BLaER1 treated with 17β-estradiol and CSF1 and Interleukin-3, amounts not matched to agents 10 nM and 100 nM (cell line): ENCODE results near the gene SMR3B.

Experiments
- H3K27ac ChIP-seq, 11 experiments: shearing (Covaris generic); formaldehyde crosslinking; 2 replicates each; pipeline ENCODE4 v1.8.1; 2022
- H3K27me3 ChIP-seq, 11 experiments: shearing (Covaris generic); formaldehyde crosslinking; 2 replicates each; pipeline ENCODE4 v1.8.1; 2022
- H3K36me3 ChIP-seq, 11 experiments: shearing (Covaris generic); formaldehyde crosslinking; 2 replicates each; pipeline ENCODE4 v1.8.1; 2022
- H3K4me1 ChIP-seq, 10 experiments: shearing (Covaris generic); formaldehyde crosslinking; 2 replicates each; pipeline ENCODE4 v1.8.1; 2022
- H3K4me2 ChIP-seq, 11 experiments: shearing (Covaris generic); formaldehyde crosslinking; 2 replicates each; pipeline ENCODE4 v1.8.1; 2022
- H3K4me3 ChIP-seq, 10 experiments: shearing (Covaris generic); formaldehyde crosslinking; 2 replicates each; pipeline ENCODE4 v1.8.1; 2022
- H3K9ac ChIP-seq, 11 experiments: shearing (Covaris generic); formaldehyde crosslinking; 2 replicates each; pipeline ENCODE4 v1.8.1; 2022
- H3K9me3 ChIP-seq, 11 experiments: shearing (Covaris generic); formaldehyde crosslinking; replicated peaks in 1 of 11; 2 replicates each; pipeline ENCODE4 v1.8.1; 2022
- H4K20me1 ChIP-seq, 11 experiments: shearing (Covaris generic); formaldehyde crosslinking; 2 replicates each; pipeline ENCODE4 v1.8.1; 2022
- Cebpa-rat ChIP-seq, 11 experiments: shearing (Covaris generic); IDR thresholded peaks; 2 replicates each; pipeline ENCODE4 v1.8.1; 2022

Gene SMR3B

GRCh38 chr4:70371987-70372386, 10.9 kb upstream of the SMR3B start:
- H3K9me3 ChIP-seq: no peaks in the 10 kb centered on the region
- TF ChIP-seq Cebpa-rat (IDR thresholded peaks at IDR 0.05): no peak
- no peaks in the 10 kb centered on the region for H3K36me3 ChIP-seq
- no peaks in the 10 kb centered on the region for H3K27me3 ChIP-seq
- H4K20me1 ChIP-seq: no peaks in the 10 kb centered on the region
- no peak overlapping the region for H3K4me2 ChIP-seq
- H3K4me1 ChIP-seq: no peaks in the 10 kb centered on the region
- H3K4me3 ChIP-seq: no peak overlapping the region
- H3K9ac ChIP-seq: no peak overlapping the region
- H3K27ac ChIP-seq: no peak overlapping the region

DNA sequence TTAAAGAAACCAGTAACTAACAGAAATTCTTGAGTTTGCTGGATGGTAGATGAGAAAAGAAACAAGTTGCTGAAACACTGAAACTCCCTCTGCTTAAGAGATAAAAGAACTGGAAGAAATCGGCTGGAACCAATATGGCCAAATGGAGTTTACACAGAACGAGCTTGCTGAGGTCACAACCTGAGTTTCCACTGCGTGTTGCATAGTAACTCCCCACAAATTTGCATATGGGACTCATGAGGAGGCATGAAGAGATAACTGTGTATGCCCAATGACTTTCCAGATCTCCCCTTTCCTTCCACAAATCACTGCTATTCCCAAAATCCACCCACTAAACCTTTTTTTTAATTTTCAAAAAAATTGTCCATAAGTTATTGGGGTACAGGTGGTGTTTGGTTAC, 10.2 kb upstream of the SMR3B start:
- H3K4me1 ChIP-seq: no peaks in the 10 kb centered on the region
- H4K20me1 ChIP-seq: no peaks in the 10 kb centered on the region
- no peaks in the 10 kb centered on the region for H3K27me3 ChIP-seq
- no peak overlapping the region for H3K4me2 ChIP-seq
- H3K9ac ChIP-seq: no peak overlapping the region
- no peaks in the 10 kb centered on the region for H3K9me3 ChIP-seq
- no peak overlapping the region for H3K4me3 ChIP-seq
- no peak for TF ChIP-seq Cebpa-rat (IDR thresholded peaks at IDR 0.05)
- no peak overlapping the region for H3K27ac ChIP-seq
- H3K36me3 ChIP-seq: no peaks in the 10 kb centered on the region

DNA sequence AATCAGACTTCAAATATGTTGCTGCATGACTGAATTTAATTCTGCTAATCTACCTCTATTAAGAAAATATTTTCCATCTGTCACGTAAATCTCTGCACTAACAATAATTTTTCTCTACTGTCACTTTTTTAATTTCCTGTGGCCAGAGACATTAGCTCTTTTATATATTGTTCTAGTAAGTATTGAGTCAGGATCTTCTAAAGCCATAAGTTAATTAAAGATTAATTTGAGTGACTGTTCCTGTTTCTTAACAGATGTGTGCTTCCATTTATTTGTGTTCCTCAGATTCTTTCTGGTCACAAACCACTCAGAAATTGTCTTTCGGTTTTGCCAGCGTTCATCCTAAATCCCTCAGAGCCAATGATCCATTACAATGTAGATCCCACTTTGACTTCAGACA, 2.4 kb upstream of the SMR3B start:
- no peak overlapping the region for H3K27ac ChIP-seq
- no peak overlapping the region for H3K4me2 ChIP-seq
- no peaks in the 10 kb centered on the region for H3K27me3 ChIP-seq
- TF ChIP-seq Cebpa-rat (IDR thresholded peaks at IDR 0.05): no peak
- H3K4me3 ChIP-seq: no peak overlapping the region
- no peaks in the 10 kb centered on the region for H4K20me1 ChIP-seq
- no peak overlapping the region for H3K9ac ChIP-seq
- H3K9me3 ChIP-seq: no peaks in the 10 kb centered on the region
- no peaks in the 10 kb centered on the region for H3K4me1 ChIP-seq
- no peaks in the 10 kb centered on the region for H3K36me3 ChIP-seq

GRCh38 chr4:70392057-70392776, 9.3 kb downstream of the SMR3B start:
- no peak overlapping the region for H3K9ac ChIP-seq
- peak overlapping the region in 1 of 11 experiments; percentile 24; a peak in 1 of 22 replicates for H3K4me2 ChIP-seq
- no peaks in the 10 kb centered on the region for H3K9me3 ChIP-seq
- H4K20me1 ChIP-seq: no peaks in the 10 kb centered on the region; a peak in 1 of 22 replicates
- TF ChIP-seq Cebpa-rat (IDR thresholded peaks at IDR 0.05): no peak
- no peaks in the 10 kb centered on the region for H3K27me3 ChIP-seq
- no peak overlapping the region for H3K27ac ChIP-seq
- no peaks in the 10 kb centered on the region for H3K36me3 ChIP-seq
- H3K4me3 ChIP-seq: no peak overlapping the region
- H3K4me1 ChIP-seq: peaks cover 0 to 8% (median 0%) of the 10 kb centered on the region in 10 experiments; a peak in 3 of 20 replicates

DNA sequence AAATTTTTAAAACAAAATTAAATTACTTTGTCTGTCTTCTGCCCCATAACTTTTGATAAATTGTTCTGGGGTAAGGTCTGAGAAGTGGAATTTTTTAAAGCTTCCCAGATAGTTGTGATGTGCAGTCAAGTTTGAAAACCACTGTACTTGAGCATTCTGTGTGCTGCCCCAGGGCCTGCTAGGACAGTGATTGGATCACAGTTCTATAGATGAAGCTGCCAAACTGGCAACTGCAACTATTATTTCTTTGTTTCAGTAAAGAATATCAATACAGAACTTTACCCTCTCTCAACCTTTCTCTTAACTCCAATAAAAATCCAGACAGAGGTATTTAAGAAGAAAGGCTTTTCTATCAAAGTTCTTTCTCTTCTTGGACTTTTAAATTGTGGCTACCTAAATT, 14.6 kb downstream of the SMR3B start, which contains the start of gene OPRPN:
Gene OPRPN (plus strand): TSS at position 361 of the 400 bp plus-strand sequence. CDS start 1,346 bp downstream, outside the sequence.
- no peak within 1 kb of the TSS for H3K9ac ChIP-seq
- H4K20me1 ChIP-seq: no peaks in the 10 kb centered on the region
- no peak for TF ChIP-seq Cebpa-rat (IDR thresholded peaks at IDR 0.05)
- H3K4me2 ChIP-seq: no peak within 1 kb of the TSS
- no peaks in the 10 kb centered on the region for H3K4me1 ChIP-seq
- H3K36me3 ChIP-seq: no peaks in the 10 kb centered on the region
- H3K27ac ChIP-seq: no peak within 1 kb of the TSS
- H3K27me3 ChIP-seq: no peaks in the 10 kb centered on the region
- no peaks in the 10 kb centered on the region for H3K9me3 ChIP-seq
- H3K4me3 ChIP-seq: no peak within 1 kb of the TSS

DNA sequence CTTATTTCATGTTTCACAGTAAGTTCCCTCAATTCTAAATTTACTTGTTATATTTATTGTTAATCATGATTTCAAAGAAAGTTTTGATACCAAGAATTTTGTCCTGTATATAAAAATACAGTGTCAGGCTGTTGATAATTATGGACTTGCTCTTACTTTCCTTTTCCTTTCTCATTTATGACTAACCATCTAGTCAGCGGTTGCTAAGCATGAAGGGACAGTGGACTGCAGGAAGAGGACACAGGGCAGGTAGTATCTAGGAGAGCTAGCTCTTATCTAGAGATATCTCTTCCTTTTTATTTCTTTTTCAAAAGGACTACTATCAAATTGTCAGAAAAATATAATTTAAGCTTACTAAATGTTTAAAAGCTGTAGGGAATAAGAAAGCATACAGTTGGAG, 16.4 kb downstream of the SMR3B start:
- Histone ChIP-seq H3K9ac (no peak overlapping the region), H3K27me3 (no peaks in the 10 kb centered on the region), H3K4me2 (no peak overlapping the region), H3K4me1 (no peaks in the 10 kb centered on the region), H3K9me3 (no peaks in the 10 kb centered on the region), H4K20me1 (no peaks in the 10 kb centered on the region), H3K27ac (no peak overlapping the region), H3K4me3 (no peak overlapping the region), H3K36me3 (no peaks in the 10 kb centered on the region)
- TF ChIP-seq Cebpa-rat (IDR thresholded peaks at IDR 0.05): no peak

GRCh38 chr4:70402762-70403161, 19.8 kb downstream of the SMR3B start:
- peaks cover 0 to 11% (median 9%) of the 10 kb centered on the region in 10 experiments; a peak in 15 of 20 replicates for H3K4me1 ChIP-seq
- H3K27ac ChIP-seq: no peak overlapping the region
- H3K4me2 ChIP-seq: no peak overlapping the region
- H3K27me3 ChIP-seq: no peaks in the 10 kb centered on the region
- no peaks in the 10 kb centered on the region for H3K9me3 ChIP-seq
- no peak overlapping the region for H3K4me3 ChIP-seq
- no peaks in the 10 kb centered on the region for H4K20me1 ChIP-seq
- no peaks in the 10 kb centered on the region for H3K36me3 ChIP-seq
- H3K9ac ChIP-seq: no peak overlapping the region
- no peak for TF ChIP-seq Cebpa-rat (IDR thresholded peaks at IDR 0.05)

DNA sequence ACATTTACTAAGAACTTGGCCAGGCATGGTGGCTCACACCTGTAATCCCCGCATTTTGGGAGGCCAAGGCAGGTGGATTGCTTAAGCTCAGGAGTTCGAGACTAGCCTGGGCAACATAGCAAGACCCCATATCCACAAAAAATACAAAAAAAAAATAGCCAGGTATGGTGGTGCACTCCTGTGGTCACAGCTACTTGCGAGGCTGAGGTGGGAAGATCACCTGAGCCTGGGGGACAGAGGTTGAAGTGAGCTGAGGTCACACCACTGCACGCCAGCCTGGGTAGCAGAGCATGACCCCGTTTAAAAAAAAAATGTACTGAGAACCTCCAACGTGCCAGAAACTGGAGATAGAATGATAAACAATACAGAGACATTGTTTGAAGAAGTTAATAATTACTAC, 22.8 kb downstream of the SMR3B start:
- no peaks in the 10 kb centered on the region for H3K9me3 ChIP-seq
- no peaks in the 10 kb centered on the region for H3K27me3 ChIP-seq
- no peak overlapping the region for H3K27ac ChIP-seq
- no peak overlapping the region for H3K4me2 ChIP-seq
- H3K36me3 ChIP-seq: no peaks in the 10 kb centered on the region
- H4K20me1 ChIP-seq: no peaks in the 10 kb centered on the region
- no peak overlapping the region for H3K9ac ChIP-seq
- H3K4me1 ChIP-seq: peaks cover 0 to 11% (median 9%) of the 10 kb centered on the region in 10 experiments; a peak in 15 of 20 replicates
- no peak for TF ChIP-seq Cebpa-rat (IDR thresholded peaks at IDR 0.05)
- no peak overlapping the region for H3K4me3 ChIP-seq

- H3K27me3 ChIP-seq: no peaks in the 10 kb centered on the region
- H3K4me1 ChIP-seq: no peaks in the 10 kb centered on the region
- H3K36me3 ChIP-seq: no peaks in the 10 kb centered on the region
- H4K20me1 ChIP-seq: no peaks in the 10 kb centered on the region
- H3K9me3 ChIP-seq: peaks cover 0 to 7% (median 0%) of the 10 kb centered on the region in 11 experiments; a peak in 2 of 22 replicates
- no peak overlapping the region for H3K4me3 ChIP-seq
- no peak overlapping the region for H3K9ac ChIP-seq
- TF ChIP-seq Cebpa-rat (IDR thresholded peaks at IDR 0.05): no peak
- H3K4me2 ChIP-seq: no peak overlapping the region
- no peak overlapping the region for H3K27ac ChIP-seq
Measured at GRCh38 chr4:70425306-70425705, 42.4 kb downstream of the SMR3B start.

DNA sequence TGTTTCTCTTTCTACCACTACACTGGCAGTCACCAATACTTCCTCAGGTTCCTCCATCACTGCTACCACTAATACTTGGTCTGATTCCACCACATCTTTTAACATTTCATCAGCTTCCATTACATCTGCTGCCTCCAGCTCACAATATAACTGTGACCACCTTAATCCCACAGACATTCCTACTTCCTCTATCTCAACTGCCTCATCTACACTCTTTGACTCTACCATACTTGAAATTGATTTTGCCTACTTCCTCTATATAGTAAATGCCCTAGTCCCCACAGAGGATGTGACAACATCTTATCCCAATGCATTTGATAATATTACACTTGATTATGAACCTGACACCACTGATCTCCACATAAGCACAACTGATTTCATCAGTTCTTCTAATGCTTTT, 43.9 kb downstream of the SMR3B start:
- Histone ChIP-seq H3K4me1 (no peaks in the 10 kb centered on the region), H3K9me3 (peaks cover 0 to 7% (median 0%) of the 10 kb centered on the region in 11 experiments; a peak in 2 of 22 replicates), H4K20me1 (no peaks in the 10 kb centered on the region), H3K4me3 (no peak overlapping the region), H3K4me2 (no peak overlapping the region), H3K27ac (no peak overlapping the region), H3K9ac (no peak overlapping the region), H3K27me3 (no peaks in the 10 kb centered on the region), H3K36me3 (no peaks in the 10 kb centered on the region)
- TF ChIP-seq Cebpa-rat (IDR thresholded peaks at IDR 0.05): no peak
